Smooth muscle cell (in vitro differentiated cells): Measurements from ENCODE around the gene SERPINE3. TPM values are rescaled to one million over a fixed set of nuclear protein-coding genes. Genes with fewer than 3 reads are reported as not detected.

Source experiments
- DNase-seq: peaks from one replicate; lab custom pipeline; 2025; ENCODE audit not compliant: unreplicated experiment; lab: John Stamatoyannopoulos, UW
- H2AFZ ChIP-seq: fragments of 200-600 bp; sonication (generic); 2 replicates; pipeline ENCODE4 v1.6.0; 2016; ENCODE audit warnings: antibody characterized with exemption, low read depth, mild to moderate bottlenecking
- H3F3A ChIP-seq: fragments of 200-600 bp; sonication (generic); 2 replicates; pipeline ENCODE4 v1.6.0; 2017; ENCODE audit warnings: antibody characterized with exemption, low read depth
- H3K27ac ChIP-seq: fragments of 200-600 bp; sonication (generic); 2 replicates; pipeline ENCODE4 v1.5.1; 2016; ENCODE audit warnings: low read depth, mild to moderate bottlenecking
- H3K27me3 ChIP-seq: fragments of 200-600 bp; sonication (generic); 2 replicates; pipeline ENCODE4 v1.6.1; 2016; ENCODE audit warnings: low read depth, mild to moderate bottlenecking
- H3K36me3 ChIP-seq: fragments of 200-600 bp; sonication (generic); 2 replicates; pipeline ENCODE4 v1.5.1; 2016; ENCODE audit warnings: low read depth
- H3K4me1 ChIP-seq: fragments of 200-600 bp; sonication (generic); 2 replicates; pipeline ENCODE4 v1.5.1; 2016; ENCODE audit warnings: low read depth
- H3K4me2 ChIP-seq: fragments of 200-600 bp; sonication (generic); 2 replicates; pipeline ENCODE4 v1.6.0; 2016; ENCODE audit warnings: mild to moderate bottlenecking
- H3K4me3 ChIP-seq: fragments of 200-600 bp; sonication (generic); 2 replicates; pipeline ENCODE4 v1.5.1; 2016; ENCODE audit warnings: mild to moderate bottlenecking
- H3K79me2 ChIP-seq: fragments of 200-600 bp; sonication (generic); 2 replicates; pipeline ENCODE4 v1.6.0; 2016; ENCODE audit warnings: low read depth, mild to moderate bottlenecking
- H3K9ac ChIP-seq: fragments of 200-600 bp; sonication (generic); 2 replicates; pipeline ENCODE4 v1.6.0; 2016; ENCODE audit warnings: low read depth
- H3K9me3 ChIP-seq: fragments of 200-600 bp; sonication (generic); replicated peaks from 2 replicates; pipeline ENCODE4 v1.5.1; 2016; ENCODE audit warnings: low read depth
- H4K20me1 ChIP-seq: fragments of 200-600 bp; sonication (generic); 2 replicates; pipeline ENCODE4 v1.6.0; 2016; ENCODE audit warnings: low read depth
- WGBS: methylation state at CpG from one replicate; pipeline ENCODE4 v1.1.7; 2016; ENCODE audit warnings: low lambda C conversion rate; 5-methylcytosine and 5-hydroxymethylcytosine counted together
- microRNA-seq: library from miRNA; unstranded; fragments of <30 nt; microRNA quantifications from one replicate; pipeline ENCODE4, GENCODE V29; 2016; ENCODE audit warnings: borderline number of aligned reads
- polyA plus RNA-seq: library from polyadenylated mRNA; unstranded; fragments of >200 nt; fragmentation: Nextera tagmentation; extraction: Ambion mirVana; gene quantifications from 2 replicates; pipeline ENCODE4 v1.2.1, GENCODE V29; 2016
- small RNA-seq: library from RNA; depleted of rRNA; stranded (forward); fragments of <200 nt; gene quantifications from one replicate; pipeline ENCODE3, GENCODE V24; 2014
- total RNA-seq: library from RNA; depleted of rRNA; stranded (reverse); fragments of >200 nt; gene quantifications from 2 replicates; pipeline ENCODE4 v1.2.3, GENCODE V29; 2014
- TF ChIP-seq, protein P1 (sequence below): fragments of 200-600 bp; sonication (generic); IDR thresholded peaks from 2 replicates; pipeline ENCODE4 v1.5.1; 2017; ENCODE audit warnings: borderline replicate concordance, mild to moderate bottlenecking, antibody characterized with exemption; ENCODE audit not compliant: insufficient read depth, poor library complexity, severe bottlenecking

Gene SERPINE3
- total and polyA plus RNA-seq, 2 experiments from 2014 or later = not detected

DNA sequence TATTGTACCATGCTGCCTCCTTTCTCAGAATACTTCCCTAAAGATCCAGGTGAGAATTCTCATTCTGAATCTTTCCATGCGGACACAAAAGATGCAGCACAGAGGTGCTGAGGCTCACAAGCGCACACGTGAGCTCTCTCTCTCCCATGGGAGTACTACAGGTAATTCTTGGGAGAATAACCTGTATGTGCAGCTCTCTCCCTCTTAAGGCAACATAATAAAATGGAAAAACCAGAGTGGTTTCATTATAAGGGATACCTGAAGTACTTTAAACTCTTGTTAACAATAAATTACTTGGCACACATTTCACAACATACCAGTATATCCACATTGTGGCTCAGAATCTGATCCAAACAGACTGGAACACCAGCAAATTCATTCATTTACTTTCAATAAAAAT, 72.9 kb downstream of the SERPINE3 start:
- H3F3A ChIP-seq = no peaks in the 10 kb centered on the region
- H3K4me1 ChIP-seq = no peaks in the 10 kb centered on the region
- no peak overlapping the region for H3K4me3 ChIP-seq
- H3K4me2 ChIP-seq = no peak overlapping the region
- no peaks in the 10 kb centered on the region for H3K9me3 ChIP-seq
- H3K9ac ChIP-seq = no peak overlapping the region
- H3K27ac ChIP-seq = no peak overlapping the region
- WGBS = 97% methylated on average over 3 of the region's 3 CpGs
- peaks cover 98% of the 10 kb centered on the region for H3K79me2 ChIP-seq
- no peak for DNase-seq
- H4K20me1 ChIP-seq = peaks cover 93% of the 10 kb centered on the region
- no peaks in the 10 kb centered on the region for H3K27me3 ChIP-seq
- no peak overlapping the region for H2AFZ ChIP-seq
- TF ChIP-seq, protein P1, sequence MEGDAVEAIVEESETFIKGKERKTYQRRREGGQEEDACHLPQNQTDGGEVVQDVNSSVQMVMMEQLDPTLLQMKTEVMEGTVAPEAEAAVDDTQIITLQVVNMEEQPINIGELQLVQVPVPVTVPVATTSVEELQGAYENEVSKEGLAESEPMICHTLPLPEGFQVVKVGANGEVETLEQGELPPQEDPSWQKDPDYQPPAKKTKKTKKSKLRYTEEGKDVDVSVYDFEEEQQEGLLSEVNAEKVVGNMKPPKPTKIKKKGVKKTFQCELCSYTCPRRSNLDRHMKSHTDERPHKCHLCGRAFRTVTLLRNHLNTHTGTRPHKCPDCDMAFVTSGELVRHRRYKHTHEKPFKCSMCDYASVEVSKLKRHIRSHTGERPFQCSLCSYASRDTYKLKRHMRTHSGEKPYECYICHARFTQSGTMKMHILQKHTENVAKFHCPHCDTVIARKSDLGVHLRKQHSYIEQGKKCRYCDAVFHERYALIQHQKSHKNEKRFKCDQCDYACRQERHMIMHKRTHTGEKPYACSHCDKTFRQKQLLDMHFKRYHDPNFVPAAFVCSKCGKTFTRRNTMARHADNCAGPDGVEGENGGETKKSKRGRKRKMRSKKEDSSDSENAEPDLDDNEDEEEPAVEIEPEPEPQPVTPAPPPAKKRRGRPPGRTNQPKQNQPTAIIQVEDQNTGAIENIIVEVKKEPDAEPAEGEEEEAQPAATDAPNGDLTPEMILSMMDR = no peak
- H3K36me3 ChIP-seq = peaks cover 13% of the 10 kb centered on the region

Small RNAs within 50 kb of the gene (microRNA-seq; reads per million reads assigned to microRNA genes)
- not detected for gene MIR5693

Small RNAs within 50 kb of the gene (small RNA-seq; reads per million reads assigned to genes)
- not detected for gene MIR5693

Other genes with a start within 250 kb of the SERPINE3 start
- gene C13orf42, start 228.4 kb upstream of the SERPINE3 start, total RNA-seq = not detected in 2 replicates
- gene C13orf42, start 228.4 kb upstream of the SERPINE3 start, polyA plus RNA-seq = not detected in 2 replicates
- not detected in 2 replicates for gene FAM124A, start 117.3 kb upstream of the SERPINE3 start, total RNA-seq
- gene FAM124A, start 117.3 kb upstream of the SERPINE3 start, polyA plus RNA-seq = 0.06 and 0.18 TPM in 2 replicates
- 51.6 and 62.2 TPM in 2 replicates for gene INTS6, start 113.3 kb downstream of the SERPINE3 start, total RNA-seq
- 22.5 and 29.7 TPM in 2 replicates for gene INTS6, start 113.3 kb downstream of the SERPINE3 start, polyA plus RNA-seq
- 9.3 and 13.7 TPM in 2 replicates for gene WDFY2, start 244.8 kb downstream of the SERPINE3 start, total RNA-seq
- 6.6 and 9.8 TPM in 2 replicates for gene WDFY2, start 244.8 kb downstream of the SERPINE3 start, polyA plus RNA-seq